Type B pancreatic cell (in vitro differentiated cells): Measurements from ENCODE around the gene IFI44. TPM values are rescaled to one million over a fixed set of nuclear protein-coding genes. Genes with fewer than 3 reads are reported as not detected.
A peak's percentile ranks its signal among the peaks of the same experiment; 100 is the strongest.

ENCODE experiments used
- DNase-seq: peaks from one replicate; pipeline ENCODE4 v3.0.0; 2021; ENCODE audit warnings: mixed read lengths; ENCODE audit not compliant: unreplicated experiment; ENCODE audit errors: extremely low spot score
- H3K27ac Mint-ChIP-seq: 2 replicates; pipeline ENCODE4 v1.8.0; 2021; ENCODE audit warnings: mild to moderate bottlenecking, mixed read lengths
- H3K27me3 Mint-ChIP-seq: 2 replicates; pipeline ENCODE4 v1.8.0; 2021; ENCODE audit warnings: mixed read lengths
- H3K36me3 Mint-ChIP-seq: 2 replicates; pipeline ENCODE4 v1.8.0; 2021; ENCODE audit warnings: mixed read lengths
- H3K4me1 Mint-ChIP-seq: one replicate; pipeline ENCODE4 v1.8.0; 2021; ENCODE audit warnings: mixed read lengths; ENCODE audit not compliant: unreplicated experiment
- H3K4me3 Mint-ChIP-seq: 2 replicates; pipeline ENCODE4 v1.8.0; 2021; ENCODE audit warnings: mild to moderate bottlenecking, mixed read lengths
- H3K9me3 Mint-ChIP-seq: 2 replicates; pipeline ENCODE4 v1.8.0; 2021; ENCODE audit warnings: mixed read lengths
- CTCF ChIP-seq: fragments of 200-600 bp; sonication (generic); conservative IDR thresholded peaks from 2 replicates; pipeline ENCODE4 v1.5.0; 2021; ENCODE audit warnings: antibody characterized with exemption, mild to moderate bottlenecking
- total RNA-seq: library from RNA; stranded (reverse); gene quantifications from 2 replicates; pipeline ENCODE4 v1.2.1, GENCODE V29; 2021; ENCODE audit warnings: low replicate concordance

Gene IFI44
- total RNA-seq, 1 donor from 2014 or later = 4.8 TPM

- Mint-ChIP-seq H3K9me3 (no peaks in the 10 kb centered on the region), H3K36me3 (no peaks in the 10 kb centered on the region), H3K4me3 (no peak overlapping the region), H3K27ac (no peak overlapping the region), H3K27me3 (peaks cover 29% of the 10 kb centered on the region), H3K4me1 (no peaks in the 10 kb centered on the region)
- DNase-seq = no peak
- peak; percentile 81 for TF ChIP-seq CTCF
Observed at GRCh38 chr1:78607334-78607927, 42.2 kb upstream of the IFI44 start.

DNA sequence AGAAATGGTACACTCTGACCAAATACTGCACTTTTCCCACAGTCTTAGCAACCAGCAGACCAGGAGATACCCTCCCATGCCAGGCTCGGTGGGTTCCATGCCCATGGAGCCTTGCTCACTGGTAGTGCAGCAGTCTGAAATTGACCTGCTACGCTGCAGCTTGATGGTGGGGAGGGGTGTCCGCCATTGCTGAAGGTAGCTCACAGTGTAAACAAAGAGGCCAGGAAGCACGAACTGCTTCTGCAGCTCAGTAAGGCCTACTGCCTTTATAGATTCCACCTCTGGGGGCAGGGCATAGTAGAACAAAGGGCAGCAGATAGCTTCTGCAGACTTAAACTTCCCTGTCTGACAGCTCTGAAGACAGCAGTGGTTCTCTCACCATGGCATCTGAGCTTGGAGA lies 41.7 kb upstream of the IFI44 start:
- no peaks in the 10 kb centered on the region for H3K36me3 Mint-ChIP-seq
- no peak for DNase-seq
- no peaks in the 10 kb centered on the region for H3K9me3 Mint-ChIP-seq
- no peaks in the 10 kb centered on the region for H3K4me1 Mint-ChIP-seq
- H3K27ac Mint-ChIP-seq = no peak overlapping the region
- no peak overlapping the region for H3K4me3 Mint-ChIP-seq
- TF ChIP-seq CTCF = no peak
- peaks cover 30% of the 10 kb centered on the region for H3K27me3 Mint-ChIP-seq

DNA sequence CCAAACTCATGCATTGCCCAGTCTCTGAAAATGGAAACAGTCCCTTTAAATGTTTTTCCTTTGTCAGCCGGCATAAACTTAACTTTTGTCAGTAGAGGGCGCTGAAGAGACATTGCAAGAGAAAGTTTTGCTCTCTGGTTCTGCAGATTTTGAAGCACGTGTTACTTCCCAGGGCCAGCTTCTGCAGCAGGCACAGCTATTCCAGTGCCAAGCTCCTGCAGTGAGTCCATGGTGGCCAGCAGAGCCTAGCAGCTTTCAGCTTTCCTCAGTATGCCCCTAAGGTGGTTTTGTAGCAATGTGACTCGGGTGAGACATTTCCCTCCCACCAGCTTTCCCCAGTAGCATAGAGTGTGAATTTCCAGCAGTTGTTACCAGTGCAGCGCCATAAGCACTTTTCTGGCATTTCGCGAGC lies 32.0 kb upstream of the IFI44 start:
- Mint-ChIP-seq H3K4me1 (peaks cover 25% of the 10 kb centered on the region), H3K27me3 (no peaks in the 10 kb centered on the region), H3K4me3 (no peak overlapping the region), H3K27ac (no peak overlapping the region), H3K9me3 (no peaks in the 10 kb centered on the region), H3K36me3 (no peaks in the 10 kb centered on the region)
- TF ChIP-seq CTCF = peak; percentile 86
- DNase-seq = no peak

- DNase-seq = no peak
- Mint-ChIP-seq H3K9me3 (no peaks in the 10 kb centered on the region), H3K27ac (no peak overlapping the region), H3K27me3 (no peaks in the 10 kb centered on the region), H3K4me3 (no peak overlapping the region), H3K36me3 (no peaks in the 10 kb centered on the region), H3K4me1 (peaks cover 25% of the 10 kb centered on the region)
- TF ChIP-seq CTCF = no peak
Observed at GRCh38 chr1:78619032-78619431, 30.6 kb upstream of the IFI44 start.

DNA sequence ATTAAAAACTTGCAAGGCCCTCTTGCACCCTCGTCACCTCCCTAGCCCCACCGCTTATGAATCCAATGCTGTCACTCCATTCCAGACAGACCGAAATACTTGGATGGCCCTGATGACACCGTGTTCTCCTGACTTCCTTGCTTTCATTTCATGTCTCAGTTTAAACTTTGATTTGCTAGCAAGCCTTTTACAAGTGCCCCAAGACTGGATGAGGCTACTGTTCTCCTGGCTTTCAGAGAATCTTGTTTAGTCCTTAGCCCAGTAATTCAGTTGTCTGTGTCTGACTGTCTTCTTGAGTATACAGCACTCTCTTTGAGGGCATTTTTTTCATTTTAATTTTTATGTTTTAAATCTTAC lies 30.2 kb upstream of the IFI44 start:
- Mint-ChIP-seq H3K27me3 (no peaks in the 10 kb centered on the region), H3K27ac (peak overlapping the region; percentile 50), H3K36me3 (no peaks in the 10 kb centered on the region), H3K9me3 (no peaks in the 10 kb centered on the region), H3K4me3 (no peak overlapping the region), H3K4me1 (peaks cover 25% of the 10 kb centered on the region)
- no peak for TF ChIP-seq CTCF
- DNase-seq = no peak
